Hepatocyte (in vitro differentiated cells): ENCODE data around the gene SPHK1.

Experiments
- EZH2 ChIP-seq: fragments of 200-600 bp; sonication (generic); IDR thresholded peaks from 2 replicates; pipeline ENCODE4 v1.6.1; 2016; ENCODE audit warnings: antibody characterized with exemption, mild to moderate bottlenecking, borderline replicate concordance
- EZH2phosphoT487 ChIP-seq: fragments of 200-600 bp; sonication (generic); IDR thresholded peaks from one replicate; pipeline ENCODE4 v1.6.1; 2018; ENCODE audit warnings: antibody characterized with exemption, mild to moderate bottlenecking, low read depth, moderate library complexity; ENCODE audit not compliant: unreplicated experiment, severe bottlenecking
- TF ChIP-seq, protein P1 (sequence below): fragments of 200-600 bp; sonication (generic); IDR thresholded peaks from 2 replicates; pipeline ENCODE4 v1.5.1; 2016; ENCODE audit warnings: antibody characterized with exemption, mild to moderate bottlenecking; ENCODE audit not compliant: poor library complexity

- TF ChIP-seq, protein P1, sequence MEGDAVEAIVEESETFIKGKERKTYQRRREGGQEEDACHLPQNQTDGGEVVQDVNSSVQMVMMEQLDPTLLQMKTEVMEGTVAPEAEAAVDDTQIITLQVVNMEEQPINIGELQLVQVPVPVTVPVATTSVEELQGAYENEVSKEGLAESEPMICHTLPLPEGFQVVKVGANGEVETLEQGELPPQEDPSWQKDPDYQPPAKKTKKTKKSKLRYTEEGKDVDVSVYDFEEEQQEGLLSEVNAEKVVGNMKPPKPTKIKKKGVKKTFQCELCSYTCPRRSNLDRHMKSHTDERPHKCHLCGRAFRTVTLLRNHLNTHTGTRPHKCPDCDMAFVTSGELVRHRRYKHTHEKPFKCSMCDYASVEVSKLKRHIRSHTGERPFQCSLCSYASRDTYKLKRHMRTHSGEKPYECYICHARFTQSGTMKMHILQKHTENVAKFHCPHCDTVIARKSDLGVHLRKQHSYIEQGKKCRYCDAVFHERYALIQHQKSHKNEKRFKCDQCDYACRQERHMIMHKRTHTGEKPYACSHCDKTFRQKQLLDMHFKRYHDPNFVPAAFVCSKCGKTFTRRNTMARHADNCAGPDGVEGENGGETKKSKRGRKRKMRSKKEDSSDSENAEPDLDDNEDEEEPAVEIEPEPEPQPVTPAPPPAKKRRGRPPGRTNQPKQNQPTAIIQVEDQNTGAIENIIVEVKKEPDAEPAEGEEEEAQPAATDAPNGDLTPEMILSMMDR = peak; percentile 25
- TF ChIP-seq EZH2phosphoT487 (no peak), EZH2 (no peak)
Measured at GRCh38 chr17:76365256-76365903, 19.0 kb upstream of the SPHK1 start.
